SJSA1 (cell line): ENCODE results near the gene ZC3H4. TPM values are rescaled to one million over a fixed set of nuclear protein-coding genes. Genes with fewer than 3 reads are reported as not detected.

ENCODE experiments used
- DNase-seq, 2 experiments: peaks; one replicate each; pipeline ENCODE4 v3.0.0-alpha.2; 2015 to 2020; ENCODE audit warnings: low spot score in 2 of 2, low read depth in 1 of 2
- H3K27ac ChIP-seq: fragments of 250-450 bp; sonication (Bioruptor Pico); 2 replicates; pipeline ENCODE4 v1.5.1; 2020; ENCODE audit warnings: mild to moderate bottlenecking, moderate library complexity
- H3K27me3 ChIP-seq: fragments of 250-450 bp; sonication (Bioruptor Pico); replicated peaks from 2 replicates; pipeline ENCODE4 v1.5.1; 2020; ENCODE audit warnings: mild to moderate bottlenecking, moderate library complexity
- H3K36me3 ChIP-seq: fragments of 250-450 bp; sonication (Bioruptor Pico); 2 replicates; pipeline ENCODE4 v1.5.1; 2020; ENCODE audit warnings: mild to moderate bottlenecking
- H3K4me1 ChIP-seq: fragments of 250-450 bp; sonication (Bioruptor Pico); replicated peaks from 2 replicates; pipeline ENCODE4 v1.6.1; 2021; ENCODE audit warnings: mild to moderate bottlenecking
- H3K4me3 ChIP-seq: fragments of 250-450 bp; sonication (Bioruptor Pico); 2 replicates; pipeline ENCODE4 v1.5.1; 2020; ENCODE audit warnings: mild to moderate bottlenecking
- H3K9me3 ChIP-seq: fragments of 250-450 bp; sonication (Bioruptor Pico); replicated peaks from 2 replicates; pipeline ENCODE4 v1.5.1; 2020; ENCODE audit warnings: mild to moderate bottlenecking
- total RNA-seq: library from RNA; depleted of rRNA; stranded (reverse); fragments of >200 nt; shearing (Covaris generic); gene quantifications from 2 replicates; pipeline ENCODE4 v1.2.3, GENCODE V29; 2014

Gene ZC3H4
- total RNA-seq, 1 experiment from 2014 or later = 11.1 TPM

GRCh38 chr19:47074621-47075020 lies 39.0 kb downstream of the ZC3H4 start:
- Histone ChIP-seq H3K4me1 (peaks cover 3% of the 10 kb centered on the region), H3K9me3 (no peaks in the 10 kb centered on the region), H3K4me3 (no peak overlapping the region), H3K27me3 (no peaks in the 10 kb centered on the region), H3K36me3 (peaks cover 92% of the 10 kb centered on the region), H3K27ac (no peak overlapping the region)
- no peak for DNase-seq

DNA sequence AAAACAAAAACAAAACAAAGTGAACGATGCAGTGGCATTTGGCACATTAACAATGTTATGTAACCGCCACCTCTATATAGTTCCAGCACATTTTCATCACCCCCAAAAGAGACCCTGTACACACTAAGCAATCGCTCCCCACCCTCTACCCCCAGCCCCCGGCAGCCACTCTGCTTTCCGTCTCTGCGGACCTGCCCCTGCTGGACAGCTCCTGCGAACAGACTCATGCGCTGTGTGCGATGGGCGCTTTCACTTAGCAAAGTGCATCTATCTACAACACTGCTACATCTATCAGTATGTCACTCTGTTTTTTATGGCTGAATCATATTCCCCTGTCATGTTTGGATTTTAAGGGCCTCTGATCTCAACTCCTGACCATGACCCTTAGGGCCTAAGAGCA lies 40.0 kb downstream of the ZC3H4 start:
- Histone ChIP-seq H3K4me1 (no peaks in the 10 kb centered on the region), H3K36me3 (peaks cover 92% of the 10 kb centered on the region), H3K27ac (no peak overlapping the region), H3K27me3 (no peaks in the 10 kb centered on the region), H3K9me3 (no peaks in the 10 kb centered on the region), H3K4me3 (no peak overlapping the region)
- no peak for DNase-seq

- H3K4me1 ChIP-seq = no peaks in the 10 kb centered on the region
- no peak for DNase-seq
- H3K27me3 ChIP-seq = no peaks in the 10 kb centered on the region
- peaks cover 93% of the 10 kb centered on the region for H3K36me3 ChIP-seq
- no peak overlapping the region for H3K4me3 ChIP-seq
- no peak overlapping the region for H3K27ac ChIP-seq
- H3K9me3 ChIP-seq = no peaks in the 10 kb centered on the region
Measured at GRCh38 chr19:47072323-47072722, 41.3 kb downstream of the ZC3H4 start.

GRCh38 chr19:47071731-47072130 lies 41.8 kb downstream of the ZC3H4 start:
- DNase-seq = no peak
- Histone ChIP-seq H3K27me3 (no peaks in the 10 kb centered on the region), H3K36me3 (peaks cover 95% of the 10 kb centered on the region), H3K9me3 (no peaks in the 10 kb centered on the region), H3K4me1 (no peaks in the 10 kb centered on the region), H3K4me3 (no peak overlapping the region), H3K27ac (no peak overlapping the region)

DNA sequence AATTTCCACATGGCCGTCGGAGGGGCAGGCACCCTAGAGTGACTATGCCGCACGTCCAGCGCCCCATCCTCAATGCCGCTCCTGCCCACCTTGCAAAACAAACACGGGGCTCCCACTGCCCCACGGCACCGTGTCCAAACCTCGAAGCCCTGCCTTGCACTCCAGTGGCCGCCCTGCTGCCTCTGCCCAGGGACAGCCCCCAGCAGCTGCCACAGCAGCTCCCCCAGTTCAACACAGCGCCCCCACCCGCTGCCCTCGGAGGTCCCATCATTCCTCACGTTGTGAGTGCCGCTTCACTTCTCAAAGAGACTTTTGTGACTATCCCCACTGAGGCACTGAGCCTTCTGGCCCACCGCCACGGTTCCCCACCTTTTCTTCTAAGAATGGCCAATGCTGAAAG lies 42.8 kb downstream of the ZC3H4 start:
- H3K4me1 ChIP-seq = no peaks in the 10 kb centered on the region
- no peak overlapping the region for H3K27ac ChIP-seq
- H3K4me3 ChIP-seq = no peak overlapping the region
- H3K9me3 ChIP-seq = no peaks in the 10 kb centered on the region
- DNase-seq = no peak
- no peaks in the 10 kb centered on the region for H3K27me3 ChIP-seq
- H3K36me3 ChIP-seq = peaks cover 93% of the 10 kb centered on the region

DNA sequence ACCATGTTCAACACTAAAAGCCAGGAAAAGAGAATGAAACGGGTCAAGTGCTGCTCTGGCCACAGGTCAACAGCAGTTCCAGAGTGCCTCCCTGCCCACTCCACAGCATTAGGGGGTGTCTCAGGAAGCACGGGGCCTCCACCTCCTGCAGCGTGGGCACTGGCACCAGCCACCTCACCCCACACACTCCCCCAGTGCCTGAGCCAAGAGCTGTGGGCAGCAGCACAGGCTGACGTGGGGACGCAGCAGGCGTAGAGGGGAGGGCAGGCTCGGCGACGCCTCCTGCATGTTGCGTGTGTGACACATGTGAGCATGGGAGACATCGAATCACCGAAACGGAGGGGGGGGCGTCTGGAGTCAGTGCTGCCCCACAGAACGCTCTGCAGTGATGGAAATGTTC lies 43.8 kb downstream of the ZC3H4 start:
- no peak overlapping the region for H3K4me3 ChIP-seq
- DNase-seq = no peak
- no peaks in the 10 kb centered on the region for H3K4me1 ChIP-seq
- no peak overlapping the region for H3K27ac ChIP-seq
- H3K9me3 ChIP-seq = no peaks in the 10 kb centered on the region
- no peaks in the 10 kb centered on the region for H3K27me3 ChIP-seq
- H3K36me3 ChIP-seq = peaks cover 93% of the 10 kb centered on the region

DNA sequence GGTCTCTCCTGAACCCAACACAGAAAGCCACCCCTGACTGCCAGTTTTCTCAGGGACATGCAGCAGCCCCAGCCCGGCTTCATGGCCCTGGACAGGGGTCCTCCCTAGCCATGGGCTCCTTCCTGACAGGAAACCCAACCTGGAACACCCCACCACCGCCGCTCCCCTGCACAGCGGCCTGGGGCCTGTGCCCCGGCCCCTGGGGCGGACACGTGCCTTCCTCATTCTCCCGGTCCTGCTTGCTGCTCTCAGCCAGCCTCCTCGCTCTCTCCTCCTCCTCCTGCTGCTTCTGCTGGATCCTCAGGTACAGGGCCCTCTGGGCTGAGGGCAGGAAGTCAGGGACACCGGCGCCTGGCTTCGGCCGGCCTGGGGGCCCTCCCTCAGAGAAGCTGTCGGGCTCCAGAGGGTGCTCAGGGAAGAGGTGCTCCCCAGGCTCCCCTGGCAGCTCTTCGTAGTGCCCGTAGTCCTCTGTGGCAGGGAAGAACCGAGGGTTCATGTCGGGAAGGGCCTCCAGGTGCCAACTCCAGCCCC lies 44.6 kb downstream of the ZC3H4 start:
- H3K9me3 ChIP-seq = no peaks in the 10 kb centered on the region
- peaks cover 91% of the 10 kb centered on the region for H3K36me3 ChIP-seq

GRCh38 chr19:47068246-47068645 lies 45.3 kb downstream of the ZC3H4 start:
- Histone ChIP-seq H3K9me3 (no peaks in the 10 kb centered on the region), H3K27me3 (no peaks in the 10 kb centered on the region), H3K36me3 (peaks cover 87% of the 10 kb centered on the region), H3K4me1 (no peaks in the 10 kb centered on the region), H3K4me3 (no peak overlapping the region), H3K27ac (no peak overlapping the region)
- no peak for DNase-seq

More for the DNA sequence above, 44.6 kb downstream of the ZC3H4 start:
- no peak for DNase-seq
- H3K4me1 ChIP-seq = no peaks in the 10 kb centered on the region
- H3K4me3 ChIP-seq = no peak overlapping the region
- no peak overlapping the region for H3K27ac ChIP-seq
- no peaks in the 10 kb centered on the region for H3K27me3 ChIP-seq

GRCh38 chr19:47067215-47067847 lies 46.2 kb downstream of the ZC3H4 start:
- Histone ChIP-seq H3K4me3 (no peak overlapping the region), H3K27ac (no peak overlapping the region), H3K4me1 (no peaks in the 10 kb centered on the region), H3K9me3 (no peaks in the 10 kb centered on the region), H3K36me3 (peaks cover 79% of the 10 kb centered on the region), H3K27me3 (no peaks in the 10 kb centered on the region)
- DNase-seq = no peak

GRCh38 chr19:47066376-47067214 lies 47.0 kb downstream of the ZC3H4 start:
- no peak for DNase-seq
- Histone ChIP-seq H3K9me3 (no peaks in the 10 kb centered on the region), H3K27ac (no peak overlapping the region), H3K4me3 (no peak overlapping the region), H3K36me3 (peaks cover 73% of the 10 kb centered on the region), H3K4me1 (no peaks in the 10 kb centered on the region), H3K27me3 (no peaks in the 10 kb centered on the region)

DNA sequence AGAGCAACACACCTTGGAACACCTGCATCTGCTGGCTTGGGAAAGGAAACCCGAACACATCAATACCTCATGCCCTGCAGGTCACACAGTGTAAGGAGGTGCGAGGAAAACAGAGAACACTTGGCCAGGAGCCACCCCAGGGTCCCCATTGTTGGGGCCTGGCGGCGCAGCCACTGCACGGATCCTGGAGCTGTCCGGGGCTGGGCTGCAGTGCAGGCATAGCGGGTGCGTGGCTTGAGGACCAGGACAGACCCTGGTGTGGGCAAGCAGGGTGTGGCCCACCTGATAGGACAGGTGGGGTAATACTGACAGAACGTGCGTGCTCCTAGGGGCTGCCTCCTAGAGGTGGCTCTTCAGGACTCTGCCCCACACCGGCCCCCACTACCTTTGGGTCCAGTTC lies 48.3 kb downstream of the ZC3H4 start:
- no peak for DNase-seq
- Histone ChIP-seq H3K9me3 (no peaks in the 10 kb centered on the region), H3K4me3 (no peak overlapping the region), H3K27me3 (no peaks in the 10 kb centered on the region), H3K4me1 (no peaks in the 10 kb centered on the region), H3K27ac (no peak overlapping the region), H3K36me3 (peaks cover 59% of the 10 kb centered on the region)

DNA sequence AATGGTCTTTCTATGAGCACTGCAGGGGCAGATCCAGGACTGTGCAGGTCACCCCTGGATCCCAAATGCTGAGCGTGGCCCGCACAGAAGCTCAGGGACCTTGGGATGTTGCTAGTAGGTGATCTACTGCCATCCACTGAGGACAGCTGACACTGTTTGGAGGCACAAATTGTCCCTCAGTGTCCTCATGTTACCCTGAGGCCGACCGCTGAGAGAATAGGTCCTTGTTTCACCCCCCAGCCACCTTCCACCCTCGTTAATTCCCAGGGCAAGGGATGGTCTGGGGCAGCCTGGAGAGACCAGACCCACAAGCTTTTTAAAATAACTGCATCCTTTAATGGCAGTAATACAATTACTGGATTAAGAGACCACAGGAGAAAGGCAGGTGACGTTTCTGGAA lies 49.7 kb downstream of the ZC3H4 start:
- peaks cover 47% of the 10 kb centered on the region for H3K36me3 ChIP-seq
- no peak for DNase-seq
- no peak overlapping the region for H3K4me3 ChIP-seq
- H3K4me1 ChIP-seq = no peaks in the 10 kb centered on the region
- H3K27me3 ChIP-seq = no peaks in the 10 kb centered on the region
- H3K27ac ChIP-seq = no peak overlapping the region
- H3K9me3 ChIP-seq = no peaks in the 10 kb centered on the region

GRCh38 chr19:47058621-47059022 lies 55.0 kb downstream of the ZC3H4 start:
- H3K27me3 ChIP-seq = no peaks in the 10 kb centered on the region
- peaks cover 16% of the 10 kb centered on the region for H3K4me1 ChIP-seq
- H3K27ac ChIP-seq = no peak overlapping the region
- no peak for DNase-seq
- H3K9me3 ChIP-seq = no peaks in the 10 kb centered on the region
- H3K4me3 ChIP-seq = no peak overlapping the region
- peaks cover under 1% of the 10 kb centered on the region; the same call in 1 of the 2 replicates for H3K36me3 ChIP-seq

DNA sequence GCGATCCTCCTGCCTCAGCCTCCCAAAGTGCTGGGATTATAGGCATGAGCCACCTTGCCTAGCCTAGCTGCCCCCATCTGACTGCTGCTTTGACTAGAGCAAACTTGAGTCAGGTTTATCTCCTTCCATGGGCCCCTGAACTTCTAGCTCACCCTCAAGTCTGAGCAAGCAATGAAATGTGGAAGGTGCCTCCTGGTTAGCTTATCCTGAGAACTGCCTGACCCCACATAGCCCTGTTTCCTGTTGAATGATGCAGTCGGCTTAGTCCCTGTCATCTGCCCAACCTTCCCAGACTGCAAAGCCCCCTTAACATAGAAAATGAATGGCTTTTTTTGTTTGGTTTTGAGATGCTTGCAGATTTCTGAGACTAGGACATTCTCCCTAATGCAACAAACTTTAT lies 56.2 kb downstream of the ZC3H4 start:
- Histone ChIP-seq H3K27me3 (no peaks in the 10 kb centered on the region), H3K4me3 (no peak overlapping the region), H3K9me3 (no peaks in the 10 kb centered on the region), H3K27ac (no peak overlapping the region), H3K4me1 (peaks cover 16% of the 10 kb centered on the region), H3K36me3 (no peaks in the 10 kb centered on the region)
- DNase-seq = no peak
